ENCODE results near the gene OCA2. TPM values are rescaled to one million over a fixed set of nuclear protein-coding genes. Genes with fewer than 3 reads are reported as not detected.

OCA2 gene
- total and polyA plus RNA-seq, 4 donors: 2.6 to 7.5 (median 3.2) TPM

DNA sequence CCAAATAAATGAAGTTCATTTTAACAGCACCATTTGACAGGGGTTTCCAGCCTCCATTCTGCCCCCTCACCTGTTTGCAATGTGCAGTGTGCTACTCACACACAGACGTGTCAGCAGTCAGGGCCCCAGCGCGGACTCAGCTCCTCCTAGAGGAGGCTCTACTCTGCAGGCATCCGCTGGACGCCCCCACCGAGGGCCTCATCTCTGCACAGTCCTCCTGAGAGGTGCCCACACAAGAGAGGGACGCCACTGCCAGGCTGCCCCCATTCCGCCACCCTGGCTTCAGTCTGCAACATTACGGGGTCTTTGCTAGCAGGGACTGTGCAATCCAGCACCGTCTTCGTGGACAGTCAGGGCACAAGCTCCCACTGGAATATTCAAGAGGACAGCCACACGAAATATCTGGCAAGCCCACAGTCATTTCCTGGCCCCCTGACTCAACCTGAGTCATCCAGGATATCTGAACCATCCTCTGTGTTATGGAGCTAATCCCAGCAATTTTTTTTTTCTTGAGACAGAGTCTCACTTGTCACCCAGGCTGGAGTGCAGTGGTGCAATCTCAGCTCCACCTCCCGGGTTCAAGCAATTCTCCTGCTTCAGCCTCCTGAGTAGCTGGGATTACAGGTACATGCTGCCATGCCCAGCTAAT, 255.0 kb downstream of the OCA2 start:
- no peak overlapping the region for H3K27ac ChIP-seq (ENCODE audit: low read depth, low read length)

DNA sequence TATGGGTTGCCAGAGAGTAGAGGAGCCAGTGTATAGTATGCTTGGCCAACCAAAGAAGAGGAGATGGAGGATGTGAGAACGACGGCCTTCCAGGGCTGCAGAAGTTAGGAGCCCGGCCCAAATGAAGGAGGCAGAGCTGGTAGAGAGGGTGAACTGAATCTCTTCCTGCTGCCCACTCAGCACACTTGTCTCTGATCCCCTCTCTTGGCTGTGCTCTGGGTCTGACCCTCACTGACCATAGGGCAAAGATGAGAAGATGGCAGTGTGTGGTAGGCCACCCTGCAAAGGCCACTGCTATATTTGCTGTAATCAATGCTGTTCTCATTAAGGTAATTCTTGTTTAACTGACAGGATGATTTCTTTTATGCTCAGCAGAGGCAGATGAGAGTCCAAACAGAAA, 256.0 kb downstream of the OCA2 start:
- Histone ChIP-seq H3K4me3 (ENCODE audit: low read depth, low read length) (no peak overlapping the region), H3K27ac (ENCODE audit: low read depth, low read length) (no peak overlapping the region), H3K36me3 (ENCODE audit: control insufficient read depth, insufficient read depth, low read length) (no peaks in the 10 kb centered on the region), H3K9me3 (ENCODE audit: control insufficient read depth, insufficient read depth, low read length) (no peaks in the 10 kb centered on the region), H3K4me1 (ENCODE audit: control insufficient read depth, insufficient read depth, low read length) (peaks cover 4% of the 10 kb centered on the region), H3K27me3 (ENCODE audit: control insufficient read depth, insufficient read depth, low read length) (no peaks in the 10 kb centered on the region)
- WGBS (ENCODE audit: insufficient coverage): 100% methylated on average over 2 of the region's 3 CpGs
- no peak for DNase-seq (ENCODE audit: low read depth in 4 of 6, low spot score in 6 of 6)

More for the DNA sequence above, 255.0 kb downstream of the OCA2 start:
- H3K27me3 ChIP-seq (ENCODE audit: control insufficient read depth, insufficient read depth, low read length): no peaks in the 10 kb centered on the region
- no peaks in the 10 kb centered on the region for H3K9me3 ChIP-seq (ENCODE audit: control insufficient read depth, insufficient read depth, low read length)
- H3K4me1 ChIP-seq (ENCODE audit: control insufficient read depth, insufficient read depth, low read length): peaks cover 4% of the 10 kb centered on the region
- no peaks in the 10 kb centered on the region for H3K36me3 ChIP-seq (ENCODE audit: control insufficient read depth, insufficient read depth, low read length)
- 88% methylated on average over 13 of the region's 13 CpGs for WGBS (ENCODE audit: insufficient coverage)
- H3K4me3 ChIP-seq (ENCODE audit: low read depth, low read length): no peak overlapping the region
- no peak for DNase-seq (ENCODE audit: low read depth in 4 of 6, low spot score in 6 of 6)

DNA sequence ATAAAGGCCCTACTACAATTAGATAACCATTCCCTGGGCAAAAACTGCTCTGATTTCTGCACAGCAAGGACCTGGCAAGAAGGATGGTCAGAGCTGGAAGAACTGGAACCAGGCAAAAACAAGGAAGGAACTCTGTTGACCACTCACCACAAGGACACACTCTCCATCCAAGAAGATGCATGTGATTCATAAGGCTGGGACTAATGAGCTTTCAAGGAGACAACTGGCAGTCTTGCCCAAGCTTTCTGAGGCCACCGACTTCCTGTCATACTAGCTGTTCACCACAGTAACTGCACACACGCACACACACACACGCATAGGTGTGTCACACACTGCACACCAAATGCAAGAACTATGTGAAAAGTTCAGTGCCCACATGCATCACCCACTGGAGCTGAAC, 256.6 kb downstream of the OCA2 start:
- 92% methylated on average over 3 of the region's 3 CpGs for WGBS (ENCODE audit: insufficient coverage)
- no peak overlapping the region for H3K4me3 ChIP-seq (ENCODE audit: low read depth, low read length)
- no peaks in the 10 kb centered on the region for H3K9me3 ChIP-seq (ENCODE audit: control insufficient read depth, insufficient read depth, low read length)
- H3K27ac ChIP-seq (ENCODE audit: low read depth, low read length): no peak overlapping the region
- peaks cover 4% of the 10 kb centered on the region for H3K4me1 ChIP-seq (ENCODE audit: control insufficient read depth, insufficient read depth, low read length)
- no peaks in the 10 kb centered on the region for H3K27me3 ChIP-seq (ENCODE audit: control insufficient read depth, insufficient read depth, low read length)
- no peak for DNase-seq (ENCODE audit: low read depth in 4 of 6, low spot score in 6 of 6)
- no peaks in the 10 kb centered on the region for H3K36me3 ChIP-seq (ENCODE audit: control insufficient read depth, insufficient read depth, low read length)

DNA sequence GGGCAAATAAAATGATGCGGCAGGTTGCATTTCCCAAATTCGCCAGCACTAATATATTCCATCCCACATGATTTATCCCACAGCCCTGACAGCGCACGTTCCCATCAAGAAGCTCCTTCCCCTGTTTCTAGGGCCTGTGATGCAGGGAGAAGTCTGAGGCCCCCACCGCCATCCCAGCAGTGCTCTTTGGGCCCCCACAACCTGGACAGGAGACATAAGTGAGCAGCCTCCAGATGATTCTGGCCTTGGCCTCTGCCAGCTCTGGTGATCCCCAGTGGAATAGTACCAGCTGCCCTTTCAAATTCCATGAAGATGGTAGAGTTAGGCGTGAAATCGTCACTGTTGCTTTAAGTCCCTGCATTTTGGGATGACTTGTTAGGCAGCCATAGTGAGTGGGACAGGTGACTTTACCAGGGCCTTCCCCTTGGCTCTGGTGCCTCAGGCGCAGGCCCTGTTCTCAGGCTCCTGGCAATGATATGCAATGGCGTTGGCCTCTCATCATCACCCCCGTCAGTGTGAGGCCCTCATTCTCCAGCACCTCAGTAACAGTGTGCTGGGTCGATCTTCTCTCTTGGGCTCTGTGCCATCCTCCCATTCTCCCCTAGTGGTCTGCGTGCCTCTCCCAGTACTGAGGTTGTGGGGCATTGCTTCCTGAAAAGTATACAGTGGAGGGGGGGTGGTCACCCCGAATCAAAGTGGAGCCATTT, 263.7 kb downstream of the OCA2 start:
- no peak overlapping the region for H3K27ac ChIP-seq (ENCODE audit: low read depth, low read length)
- no peak for DNase-seq (ENCODE audit: low read depth in 4 of 6, low spot score in 6 of 6)
- WGBS (ENCODE audit: insufficient coverage): 85% methylated on average over 9 of the region's 13 CpGs
- no peaks in the 10 kb centered on the region for H3K27me3 ChIP-seq (ENCODE audit: control insufficient read depth, insufficient read depth, low read length)
- H3K9me3 ChIP-seq (ENCODE audit: control insufficient read depth, insufficient read depth, low read length): no peaks in the 10 kb centered on the region
- no peaks in the 10 kb centered on the region for H3K4me1 ChIP-seq (ENCODE audit: control insufficient read depth, insufficient read depth, low read length)
- H3K4me3 ChIP-seq (ENCODE audit: low read depth, low read length): no peak overlapping the region
- no peaks in the 10 kb centered on the region for H3K36me3 ChIP-seq (ENCODE audit: control insufficient read depth, insufficient read depth, low read length)

DNA sequence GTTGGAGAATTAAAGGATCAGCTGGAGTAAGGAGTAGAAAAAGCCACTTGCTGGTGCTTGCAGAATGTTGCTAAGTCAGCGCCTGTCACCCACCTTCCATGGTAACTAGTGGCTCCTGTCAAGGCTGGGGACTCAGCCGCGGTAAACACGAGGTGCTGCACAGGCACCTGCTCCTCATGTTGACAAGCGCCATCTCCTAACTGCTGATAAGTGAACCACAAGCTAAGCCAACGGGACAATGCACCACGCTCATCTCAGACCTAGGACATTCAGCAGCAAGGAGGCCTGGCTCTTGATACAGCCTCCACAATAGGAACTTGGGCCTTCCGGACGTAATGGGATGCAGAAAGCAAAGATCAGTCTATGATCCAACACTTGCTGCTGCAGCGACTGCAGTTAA, 264.4 kb downstream of the OCA2 start:
- 93% methylated on average over 10 of the region's 10 CpGs for WGBS (ENCODE audit: insufficient coverage)
- Histone ChIP-seq H3K9me3 (ENCODE audit: control insufficient read depth, insufficient read depth, low read length) (no peaks in the 10 kb centered on the region), H3K36me3 (ENCODE audit: control insufficient read depth, insufficient read depth, low read length) (no peaks in the 10 kb centered on the region), H3K4me3 (ENCODE audit: low read depth, low read length) (no peak overlapping the region), H3K4me1 (ENCODE audit: control insufficient read depth, insufficient read depth, low read length) (no peaks in the 10 kb centered on the region), H3K27me3 (ENCODE audit: control insufficient read depth, insufficient read depth, low read length) (no peaks in the 10 kb centered on the region), H3K27ac (ENCODE audit: low read depth, low read length) (no peak overlapping the region)
- no peak for DNase-seq (ENCODE audit: low read depth in 4 of 6, low spot score in 6 of 6)

DNA sequence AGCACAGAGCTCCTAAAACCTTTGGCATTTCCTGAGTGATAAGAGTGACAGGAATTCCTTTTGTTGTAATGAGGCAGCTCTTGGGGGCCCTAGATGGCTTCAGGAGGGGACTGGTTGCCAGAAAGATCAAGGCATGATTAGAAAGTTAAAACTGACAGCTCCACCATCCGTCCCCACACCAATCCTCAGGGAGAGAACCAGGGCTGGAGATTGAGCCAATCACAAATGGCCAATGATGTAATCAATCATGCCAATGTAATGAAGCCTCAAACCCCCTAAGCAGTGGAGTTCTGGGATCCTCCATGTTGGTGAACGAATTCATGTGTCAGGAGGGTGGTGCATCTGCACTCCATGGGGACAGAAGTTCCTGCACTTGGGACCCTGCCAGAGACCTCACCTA, 265.1 kb downstream of the OCA2 start:
- Histone ChIP-seq H3K27ac (ENCODE audit: low read depth, low read length) (no peak overlapping the region), H3K36me3 (ENCODE audit: control insufficient read depth, insufficient read depth, low read length) (no peaks in the 10 kb centered on the region), H3K4me1 (ENCODE audit: control insufficient read depth, insufficient read depth, low read length) (no peaks in the 10 kb centered on the region), H3K9me3 (ENCODE audit: control insufficient read depth, insufficient read depth, low read length) (no peaks in the 10 kb centered on the region), H3K4me3 (ENCODE audit: low read depth, low read length) (no peak overlapping the region), H3K27me3 (ENCODE audit: control insufficient read depth, insufficient read depth, low read length) (no peaks in the 10 kb centered on the region)
- 100% methylated on average over 1 of the region's 2 CpGs for WGBS (ENCODE audit: insufficient coverage)
- no peak for DNase-seq (ENCODE audit: low read depth in 4 of 6, low spot score in 6 of 6)

DNA sequence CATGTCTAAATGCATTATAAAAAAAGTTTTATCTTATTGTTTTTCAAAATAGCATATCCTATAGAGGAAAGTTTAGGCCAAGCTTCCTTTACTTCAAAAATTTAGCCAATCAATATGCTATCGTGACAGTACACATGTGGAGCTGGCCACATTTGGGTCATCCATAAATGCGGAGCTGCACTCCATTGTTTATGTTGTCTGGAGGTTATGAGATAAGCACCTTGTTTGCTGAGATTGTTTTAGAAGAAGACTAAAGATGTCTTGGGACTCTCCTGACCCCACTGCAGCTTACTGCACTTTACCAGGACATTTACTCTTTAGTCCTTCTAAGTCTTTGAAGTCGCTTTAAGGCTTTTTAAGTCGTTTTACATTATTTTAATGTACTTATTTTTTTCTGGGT, 265.9 kb downstream of the OCA2 start:
- Histone ChIP-seq H3K36me3 (ENCODE audit: control insufficient read depth, insufficient read depth, low read length) (no peaks in the 10 kb centered on the region), H3K9me3 (ENCODE audit: control insufficient read depth, insufficient read depth, low read length) (no peaks in the 10 kb centered on the region), H3K4me1 (ENCODE audit: control insufficient read depth, insufficient read depth, low read length) (no peaks in the 10 kb centered on the region), H3K27ac (ENCODE audit: low read depth, low read length) (no peak overlapping the region), H3K4me3 (ENCODE audit: low read depth, low read length) (no peak overlapping the region), H3K27me3 (ENCODE audit: control insufficient read depth, insufficient read depth, low read length) (no peaks in the 10 kb centered on the region)
- no peak for DNase-seq (ENCODE audit: low read depth in 4 of 6, low spot score in 6 of 6)
- no CpG with 5 or more reads among the region's 4 CpGs for WGBS (ENCODE audit: insufficient coverage)

DNA sequence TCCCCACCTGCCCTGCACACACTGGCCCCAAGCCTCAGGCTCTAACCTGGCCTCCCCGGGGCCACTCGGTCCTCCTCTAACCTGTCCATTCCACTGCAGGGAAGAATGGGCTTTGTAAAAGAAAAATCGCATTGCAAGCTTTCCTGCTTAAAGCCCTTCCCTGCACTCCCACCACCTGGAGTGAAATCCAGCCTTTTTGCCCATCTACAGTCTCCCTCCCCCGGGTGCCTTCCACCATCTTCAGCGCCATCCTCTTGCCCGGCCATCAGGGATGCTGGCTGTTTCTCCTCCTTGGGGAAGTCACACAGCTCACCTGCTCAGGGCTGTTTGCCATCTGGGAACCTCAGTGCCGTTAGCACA, 266.9 kb downstream of the OCA2 start:
- no peaks in the 10 kb centered on the region for H3K9me3 ChIP-seq (ENCODE audit: control insufficient read depth, insufficient read depth, low read length)
- peaks cover 3% of the 10 kb centered on the region for H3K4me1 ChIP-seq (ENCODE audit: control insufficient read depth, insufficient read depth, low read length)
- no peaks in the 10 kb centered on the region for H3K36me3 ChIP-seq (ENCODE audit: control insufficient read depth, insufficient read depth, low read length)
- H3K27ac ChIP-seq (ENCODE audit: low read depth, low read length): no peak overlapping the region
- DNase-seq (ENCODE audit: low read depth in 4 of 6, low spot score in 6 of 6): no peak
- no peak overlapping the region for H3K4me3 ChIP-seq (ENCODE audit: low read depth, low read length)
- no peaks in the 10 kb centered on the region for H3K27me3 ChIP-seq (ENCODE audit: control insufficient read depth, insufficient read depth, low read length)
- 91% methylated on average over 6 of the region's 7 CpGs for WGBS (ENCODE audit: insufficient coverage)

DNA sequence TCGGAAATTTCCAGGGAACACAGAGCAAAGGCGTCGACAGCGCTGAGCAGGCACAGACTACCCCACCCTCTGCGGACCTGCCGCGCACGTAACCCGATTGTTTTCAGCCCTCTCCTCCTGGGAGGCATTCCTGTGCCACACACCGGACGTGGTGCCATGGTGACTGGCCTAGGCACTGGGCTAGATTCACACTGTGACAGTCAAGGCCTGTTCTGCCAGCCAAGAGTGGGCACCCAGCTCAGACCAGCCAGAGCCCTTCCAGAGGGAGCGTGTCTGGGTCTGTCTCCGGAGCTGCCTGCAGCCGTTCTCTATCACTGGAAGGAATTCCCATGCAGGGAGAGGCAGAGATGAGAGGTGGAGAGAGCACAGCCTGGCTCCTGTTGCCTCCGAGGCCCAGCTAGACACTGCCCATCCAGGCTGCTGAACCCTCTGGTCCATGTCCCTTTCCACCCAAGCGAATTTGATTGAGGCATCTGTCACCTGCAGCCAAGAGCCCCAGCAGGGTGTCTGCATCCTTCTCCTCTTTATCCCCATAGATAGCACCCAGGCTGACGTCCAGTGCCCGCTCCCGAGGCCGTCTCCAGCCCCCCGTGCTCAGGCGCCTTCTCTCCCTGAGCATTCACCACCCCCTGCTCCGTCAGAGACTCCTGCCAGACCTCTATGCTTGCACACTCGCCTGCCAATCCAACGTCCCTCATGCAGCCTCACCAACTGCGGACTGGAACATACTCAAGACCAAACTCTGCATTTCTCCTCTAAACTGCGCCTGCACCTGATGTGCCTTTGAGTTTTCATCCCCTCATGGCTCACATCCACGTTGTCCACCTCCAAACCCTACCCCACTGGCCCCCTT, 267.5 kb downstream of the OCA2 start:
- H3K9me3 ChIP-seq (ENCODE audit: control insufficient read depth, insufficient read depth, low read length): no peaks in the 10 kb centered on the region
- DNase-seq (ENCODE audit: low read depth in 4 of 6, low spot score in 6 of 6): no peak
- H3K27ac ChIP-seq (ENCODE audit: low read depth, low read length): no peak overlapping the region
- peaks cover 7% of the 10 kb centered on the region for H3K4me1 ChIP-seq (ENCODE audit: control insufficient read depth, insufficient read depth, low read length)
- H3K36me3 ChIP-seq (ENCODE audit: control insufficient read depth, insufficient read depth, low read length): no peaks in the 10 kb centered on the region
- WGBS (ENCODE audit: insufficient coverage): 84% methylated on average over 28 of the region's 28 CpGs
- H3K27me3 ChIP-seq (ENCODE audit: control insufficient read depth, insufficient read depth, low read length): no peaks in the 10 kb centered on the region
- H3K4me3 ChIP-seq (ENCODE audit: low read depth, low read length): no peak overlapping the region
